NCI-H446 (cell line): ENCODE results near the gene CCDC13.
"Not testable (repeated sequence)": the region's sequence is repeated elsewhere in the genome, so short reads cannot be mapped to it uniquely, and the experiment has no call there.

ENCODE experiments used
- DNase-seq, 2 experiments: peaks; one replicate each; lab custom pipeline; 2025; lab: John Stamatoyannopoulos, UW

The CCDC13 gene, protein sequence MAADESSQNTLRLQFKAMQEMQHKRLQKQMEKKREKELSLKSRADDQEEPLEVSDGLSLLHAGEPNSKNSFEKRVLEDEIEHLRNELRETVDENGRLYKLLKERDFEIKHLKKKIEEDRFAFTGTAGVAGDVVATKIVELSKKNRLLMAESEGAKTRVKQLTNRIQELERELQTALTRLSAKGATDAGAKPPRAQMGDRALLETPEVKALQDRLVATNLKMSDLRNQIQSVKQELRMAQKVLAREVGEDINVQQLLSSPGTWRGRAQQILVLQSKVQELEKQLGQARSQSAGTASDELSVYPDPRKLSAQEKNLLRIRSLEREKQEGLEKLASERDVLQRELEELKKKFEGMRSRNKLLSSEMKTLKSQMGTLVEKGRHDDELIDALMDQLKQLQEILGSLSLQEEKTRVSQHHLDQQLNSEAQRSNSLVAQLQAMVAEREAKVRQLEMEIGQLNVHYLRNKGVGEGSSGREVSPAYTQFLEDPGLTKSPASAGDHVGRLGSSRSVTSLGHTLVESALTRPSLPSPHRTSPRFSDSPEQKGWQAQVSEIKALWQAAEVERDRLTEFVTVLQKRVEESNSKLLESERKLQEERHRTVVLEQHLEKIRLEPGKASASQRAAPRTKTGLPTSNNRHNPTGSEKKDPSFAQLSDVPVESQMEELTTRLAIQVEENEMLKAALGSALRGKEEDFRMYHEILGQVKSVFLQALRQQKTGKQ

DNA sequence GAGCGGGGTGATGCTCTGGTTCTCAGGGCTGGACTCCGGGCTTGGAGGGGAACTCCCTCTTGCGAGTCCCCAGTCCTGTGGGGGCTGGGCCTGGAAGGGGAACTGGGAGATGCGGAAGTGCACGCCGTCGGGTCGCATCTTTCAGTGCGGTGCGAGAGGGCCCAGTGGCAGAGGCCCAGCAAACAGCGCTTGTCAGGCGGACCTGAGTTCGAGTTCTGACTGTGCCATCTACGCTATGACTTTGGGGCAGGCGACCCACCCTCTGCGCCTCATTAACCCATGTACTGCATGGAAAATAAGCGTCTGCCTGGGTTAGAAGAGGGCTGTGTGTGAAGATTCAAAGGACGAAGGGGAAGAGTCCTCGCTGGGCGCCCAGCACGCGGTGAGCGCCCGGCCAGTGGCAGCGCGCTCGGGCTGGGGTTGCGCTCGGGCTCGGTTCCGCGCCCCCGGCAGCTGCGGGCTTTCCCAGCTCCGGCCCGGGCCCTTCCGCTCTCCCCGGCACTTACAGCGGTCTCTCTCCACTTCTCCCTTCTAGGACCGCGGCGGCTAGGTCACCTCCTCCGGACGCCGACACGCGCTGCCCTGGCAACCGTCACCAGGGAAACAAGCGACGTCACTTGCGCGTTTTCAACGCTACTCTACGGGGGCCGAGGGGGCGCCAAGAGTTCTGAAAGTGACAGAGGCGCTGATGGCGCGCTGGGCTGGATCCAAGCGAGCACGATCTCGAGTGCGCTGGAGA is at the start of gene CCDC13:
Gene CCDC13, minus strand, starts transcription at position 584 of the 739 bp plus-strand sequence. CDS start 14,908 bp downstream, outside the sequence.
- DNase-seq, result peak in 1 of 2 experiments; percentile 30

- no peak for DNase-seq
Observed at GRCh38 chr3:42822828-42823227, 49.8 kb upstream of the CCDC13 start.

DNA sequence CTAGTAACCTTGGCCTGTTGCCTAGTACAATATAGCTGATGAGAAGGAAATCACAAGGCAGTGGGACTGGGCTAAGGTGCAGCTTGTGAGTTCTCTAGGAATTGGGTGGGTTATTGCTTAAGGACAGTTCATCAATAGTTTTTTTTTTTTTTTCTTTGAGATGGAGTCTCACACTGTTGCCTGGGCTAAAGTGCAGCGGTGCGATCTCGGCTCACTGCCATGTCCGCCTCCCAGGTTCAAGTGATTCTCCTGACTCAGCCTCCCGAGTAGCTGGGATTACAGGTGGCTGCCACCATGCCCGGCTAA is 47.6 kb upstream of the CCDC13 start:
- DNase-seq, result no peak

DNA sequence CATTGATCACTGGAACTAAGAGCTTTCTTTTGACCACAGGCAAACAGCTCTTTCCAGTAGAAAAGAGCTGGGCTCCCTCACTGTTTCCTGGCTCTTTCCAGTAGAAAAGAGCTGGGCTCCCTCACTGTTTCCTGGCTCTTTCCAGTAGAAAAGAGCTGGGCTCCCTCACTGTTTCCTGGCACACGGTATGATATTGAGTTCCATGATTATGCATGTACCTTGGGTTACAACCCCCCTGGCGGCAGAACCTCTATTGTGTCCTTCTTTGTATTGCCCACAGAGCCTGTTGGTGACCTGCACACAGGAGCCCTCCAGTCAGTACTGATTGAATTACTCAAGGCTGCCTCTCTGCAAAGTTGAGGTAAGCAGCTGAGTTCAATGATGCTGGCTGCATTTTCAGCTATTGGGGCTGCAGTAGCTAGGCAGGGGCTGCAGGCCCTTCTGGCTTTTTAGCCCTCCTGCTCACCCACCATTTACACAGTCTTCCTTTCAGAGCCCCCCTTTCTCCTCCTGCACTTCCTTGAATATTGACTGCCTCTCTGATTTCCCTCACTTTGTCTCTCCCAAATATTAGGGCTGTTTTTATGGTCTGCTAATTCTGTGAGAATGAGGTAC is 46.4 kb upstream of the CCDC13 start:
- DNase-seq, result peak in 1 of 2 experiments; percentile 50

DNA sequence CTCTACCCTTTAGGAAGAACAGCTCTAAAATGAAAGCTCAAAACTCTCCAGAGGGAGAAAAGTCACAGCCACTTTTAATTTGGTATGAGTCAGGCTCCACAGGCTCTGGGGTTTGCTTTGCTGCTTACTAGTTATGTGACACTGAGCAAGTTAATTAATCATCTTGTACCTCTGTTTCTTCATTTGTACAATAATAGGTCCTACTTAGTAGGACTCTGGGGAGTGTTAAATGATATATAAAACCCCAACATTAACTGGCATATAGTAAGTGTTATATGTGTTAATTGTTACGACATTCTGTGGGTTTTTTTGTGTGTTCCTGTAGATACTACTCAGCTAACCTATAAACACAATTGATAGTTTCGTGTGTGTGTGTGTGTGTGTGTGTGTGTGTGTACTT is 42.8 kb upstream of the CCDC13 start:
- no peak for DNase-seq

DNA sequence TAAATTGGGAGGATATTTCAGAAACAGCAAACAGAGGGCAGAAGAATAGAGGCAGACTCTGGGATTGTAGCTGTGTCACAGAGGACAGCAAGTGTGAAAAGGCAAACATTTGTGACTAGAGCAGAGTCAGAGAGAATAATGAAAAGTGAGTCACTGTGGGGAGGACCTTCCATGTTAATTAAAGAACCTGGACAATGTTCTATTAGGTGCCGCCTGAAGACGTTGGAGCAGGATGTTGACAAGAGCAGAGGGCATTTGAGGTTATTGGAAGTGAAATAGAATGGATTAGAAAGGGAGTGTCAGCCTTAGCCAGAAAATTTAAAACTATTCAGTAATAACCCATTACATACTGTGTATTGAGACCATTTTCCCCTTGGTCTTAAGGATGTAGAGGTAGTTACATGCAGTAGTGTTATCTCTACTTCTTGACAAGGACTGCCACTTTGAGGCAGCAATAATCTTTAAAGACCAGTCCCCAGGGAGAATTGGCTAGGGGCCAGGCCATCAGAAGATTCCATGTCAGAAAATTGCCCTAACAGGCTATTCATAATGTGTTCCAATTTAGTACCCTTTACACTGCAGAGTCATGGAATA is 42.0 kb upstream of the CCDC13 start:
- DNase-seq, result peak in 1 of 2 experiments; percentile 9

GRCh38 chr3:42814246-42814645 is 41.2 kb upstream of the CCDC13 start:
- no peak for DNase-seq

DNA sequence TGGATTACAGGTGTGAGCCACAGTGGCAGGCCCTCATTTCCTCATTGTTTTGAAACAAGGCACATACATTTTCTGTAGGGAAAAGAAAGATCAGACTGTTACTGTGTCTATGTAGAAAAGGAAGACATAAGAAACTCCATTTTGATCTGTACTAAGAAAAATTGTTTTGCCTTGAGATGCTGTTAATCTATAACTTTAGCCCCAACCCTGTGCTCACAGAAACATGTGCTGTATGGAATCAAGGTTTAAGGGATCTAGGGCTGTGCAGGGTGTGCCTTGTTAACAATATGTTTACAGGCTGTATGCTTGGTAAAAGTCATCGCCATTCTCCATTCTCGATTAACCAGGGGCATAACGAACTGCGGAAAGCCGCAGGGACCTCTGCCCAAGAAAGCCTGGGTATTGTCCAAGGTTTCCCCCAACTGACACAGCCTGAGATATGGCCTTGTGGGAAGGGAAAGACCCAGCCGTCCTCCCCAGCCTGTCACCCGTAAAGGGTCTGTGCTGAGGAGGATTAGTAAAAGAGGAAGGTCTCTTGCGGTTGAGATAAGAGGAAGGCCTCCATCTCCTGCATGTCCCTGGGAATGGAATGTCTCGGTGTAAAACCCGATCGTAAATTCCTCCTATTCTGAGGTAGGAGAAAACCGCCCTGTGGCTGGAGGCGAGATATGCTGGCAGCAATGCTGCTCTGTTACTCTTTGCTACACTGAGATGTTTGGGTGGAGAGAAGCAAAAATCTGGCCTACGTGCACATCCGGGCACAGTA is 38.2 kb upstream of the CCDC13 start:
- not testable (repeated sequence) for DNase-seq

- DNase-seq, result not testable (repeated sequence)
Observed at GRCh38 chr3:42810706-42811105, 37.7 kb upstream of the CCDC13 start.

DNA sequence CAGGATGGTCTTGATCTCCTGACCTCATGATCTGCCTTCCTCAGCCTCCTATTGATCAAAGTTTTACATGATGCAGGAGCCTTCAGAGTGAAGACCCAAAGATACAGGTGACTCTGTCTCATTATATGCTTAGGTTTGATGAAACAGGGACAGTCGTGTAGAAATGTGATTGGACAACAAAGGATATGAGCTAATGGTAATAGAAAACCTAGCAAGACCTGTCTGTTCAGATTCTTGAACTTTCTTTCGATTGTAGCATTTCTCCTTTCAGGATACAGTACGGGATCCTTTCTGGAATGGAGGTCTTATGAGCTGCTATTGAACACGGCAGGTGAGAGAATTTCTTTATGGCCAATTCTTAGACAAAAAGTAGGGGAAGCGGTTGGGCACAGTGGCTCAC is 36.1 kb upstream of the CCDC13 start, which contains the start of gene ACKR2:
Gene ACKR2, plus strand, starts transcription at position 244 of the 400 bp plus-strand sequence. CDS start 55,058 bp downstream, outside the sequence.
- DNase-seq, result no peak

GRCh38 chr3:42807929-42808328 is 34.9 kb upstream of the CCDC13 start:
- DNase-seq, result no peak

- DNase-seq, result no peak
Observed at GRCh38 chr3:42805141-42805821, 32.2 kb upstream of the CCDC13 start.

DNA sequence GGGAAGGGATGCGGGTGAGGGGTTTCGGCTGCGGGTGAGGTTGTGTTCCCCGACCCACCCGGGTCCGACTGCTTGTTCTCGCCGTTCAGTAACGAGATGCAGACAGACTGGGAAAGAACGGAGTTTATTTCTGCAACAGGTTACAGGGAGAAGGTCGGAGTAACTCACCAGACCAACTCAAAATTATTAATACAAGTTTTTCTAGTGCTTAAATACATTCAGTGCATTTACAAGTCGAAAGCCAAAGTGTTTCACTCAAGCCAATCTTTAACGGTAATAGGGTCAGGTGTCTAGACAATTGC is 31.7 kb upstream of the CCDC13 start:
- no peak for DNase-seq

GRCh38 chr3:42804106-42804830 is 31.2 kb upstream of the CCDC13 start, which contains the start of gene HIGD1A:
Gene HIGD1A (minus strand): TSS chr3:42804490. CDS start chr3:42794253, 10,237 bp downstream.
- peak; percentile 73 to 92 for DNase-seq

GRCh38 chr3:42803414-42804105 is 30.5 kb upstream of the CCDC13 start:
- DNase-seq, result peak in 1 of 2 experiments; percentile 4

- no peak for DNase-seq
Observed at GRCh38 chr3:42802876-42803413, 29.9 kb upstream of the CCDC13 start.

- no peak for DNase-seq
Observed at GRCh38 chr3:42801784-42802183, 28.7 kb upstream of the CCDC13 start.

- no peak for DNase-seq
Observed at GRCh38 chr3:42801048-42801620, 28.1 kb upstream of the CCDC13 start.
